DMS53 treated with DMSO at 0.1 percent for 48 hours (cell line): Measurements from ENCODE around the gene LAMTOR4.
A peak's percentile ranks its signal among the peaks of the same experiment; 100 is the strongest.
"Not testable (repeated sequence)": the region's sequence is repeated elsewhere in the genome, so short reads cannot be mapped to it uniquely, and the experiment has no call there.

Experiments
- DNase-seq: peaks from one replicate; lab custom pipeline; 2025; ENCODE audit not compliant: unreplicated experiment; lab: John Stamatoyannopoulos, UW

The LAMTOR4 gene

GRCh38 chr7:100170101-100170897 lies 21.6 kb downstream of the LAMTOR4 start:
- DNase-seq: no peak

- no peak for DNase-seq
Measured at GRCh38 chr7:100171087-100171681, 22.5 kb downstream of the LAMTOR4 start.

- DNase-seq: no peak
Measured at GRCh38 chr7:100171840-100172239, 23.1 kb downstream of the LAMTOR4 start.

DNA sequence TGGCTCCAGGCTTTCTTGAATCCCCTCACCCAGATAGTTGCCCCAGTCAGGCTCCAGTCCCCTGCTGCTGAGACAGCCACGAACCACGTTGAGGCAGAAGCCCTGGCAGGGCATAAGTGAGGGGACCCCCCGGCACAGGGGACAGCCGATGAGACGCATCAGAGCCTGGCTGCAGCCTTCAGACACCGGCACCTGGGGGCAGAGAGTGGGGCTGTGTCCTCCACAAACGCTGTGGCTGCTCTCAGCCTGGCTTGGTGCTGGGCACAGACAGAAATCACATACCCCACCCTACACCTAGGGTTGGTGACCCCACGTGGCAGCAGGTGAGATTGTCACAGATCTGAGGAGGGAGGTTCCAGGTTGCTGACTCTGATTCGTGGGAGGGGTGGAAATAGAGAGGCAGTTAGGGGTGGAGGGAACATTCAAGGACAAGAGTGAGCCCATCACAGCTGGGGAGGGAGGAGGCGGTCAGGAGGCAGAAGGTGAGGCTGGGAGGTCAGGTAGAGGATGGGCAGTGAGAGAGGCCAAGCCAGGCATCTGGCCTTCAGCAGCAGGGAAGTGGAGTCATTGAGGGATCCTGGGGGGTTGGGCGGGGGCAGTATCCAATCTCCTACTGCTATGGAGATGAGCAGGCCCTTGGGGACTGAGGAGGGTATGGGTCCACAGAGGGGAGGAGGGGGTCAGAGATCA lies 25.2 kb downstream of the LAMTOR4 start:
- no peak for DNase-seq

DNA sequence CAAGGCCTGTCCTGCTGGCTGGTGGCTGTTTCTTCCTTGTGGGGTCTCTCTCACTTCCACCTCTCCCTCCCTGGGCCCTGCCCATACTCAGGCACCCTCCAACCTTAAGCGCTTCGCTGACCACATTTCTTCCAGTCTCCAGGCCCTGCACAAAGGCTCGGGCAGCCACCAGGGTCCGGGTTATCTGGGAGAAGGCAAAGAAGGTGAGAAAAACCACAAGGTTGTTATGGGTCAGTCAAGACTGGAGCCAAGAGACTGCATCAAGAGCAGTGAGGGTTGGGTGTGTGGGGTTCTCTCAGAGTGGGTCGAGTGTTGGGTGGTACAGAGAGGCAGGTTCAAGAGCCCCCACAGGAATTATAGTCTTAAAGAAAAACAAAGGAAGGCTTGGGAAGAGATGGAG lies 25.9 kb downstream of the LAMTOR4 start:
- no peak for DNase-seq

DNA sequence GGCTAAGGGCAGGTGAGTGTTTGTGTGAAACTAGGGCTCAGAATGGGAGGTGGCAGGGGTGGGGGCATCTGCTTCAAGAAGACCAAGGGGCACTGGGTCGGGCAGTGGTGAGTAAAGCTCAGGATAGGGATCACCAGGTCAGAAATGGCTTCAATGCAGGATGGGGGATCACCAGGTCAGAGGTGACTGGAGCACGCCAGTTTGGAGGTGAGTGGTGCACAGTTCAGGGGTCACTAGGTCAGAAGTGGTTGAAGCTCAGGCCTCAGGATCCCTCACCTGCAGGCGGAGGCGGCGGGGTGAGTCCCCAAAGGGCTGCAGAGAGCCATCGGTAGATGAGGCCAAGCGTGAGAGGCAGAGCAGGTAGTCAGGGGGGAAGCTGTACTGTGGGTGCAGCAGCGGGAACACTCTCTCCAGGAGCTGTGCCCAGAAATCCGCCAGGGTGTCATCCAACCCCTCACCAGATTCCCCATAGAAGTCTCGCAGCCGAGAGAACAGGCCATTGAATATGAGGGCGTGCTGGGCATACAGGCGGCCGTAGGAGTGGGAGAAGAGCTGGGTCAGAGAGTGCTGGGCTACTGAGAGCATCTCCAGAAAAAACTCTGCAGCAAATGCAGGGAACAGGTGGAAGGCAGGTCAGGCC lies 26.7 kb downstream of the LAMTOR4 start:
- no peak for DNase-seq

- DNase-seq: no peak
Measured at GRCh38 chr7:100176096-100177044, 27.7 kb downstream of the LAMTOR4 start.

GRCh38 chr7:100177045-100178001 lies 28.6 kb downstream of the LAMTOR4 start, which contains the start of the genes GPC2 and STAG3:
Gene GPC2, minus strand, starts transcription at chr7:100177381. Its CDS starts 182 bp downstream, at chr7:100177199.
Gene STAG3, plus strand, starts transcription at chr7:100177918. Its CDS starts 2,639 bp downstream, at chr7:100180557.
- DNase-seq: peak; percentile 94

DNA sequence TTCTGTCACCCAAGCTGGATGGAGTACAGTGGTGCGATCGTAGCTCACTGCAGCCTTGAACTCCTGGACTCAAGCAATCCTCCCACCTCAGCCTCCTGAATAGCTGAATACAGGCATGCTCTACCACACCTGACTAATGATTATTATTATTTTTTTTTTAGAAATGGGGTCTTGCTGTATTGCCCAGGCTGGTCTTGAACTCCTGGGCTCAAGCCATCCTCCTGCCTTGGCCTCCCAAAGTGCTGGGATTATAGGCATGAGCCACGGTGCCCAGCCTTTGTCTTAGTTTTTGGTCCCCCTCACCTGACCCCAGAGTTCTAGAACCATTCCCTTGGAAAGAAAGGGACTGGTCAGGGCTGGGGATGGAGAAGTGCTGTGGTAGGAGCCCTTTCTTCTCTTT lies 31.4 kb downstream of the LAMTOR4 start:
- not testable (repeated sequence) for DNase-seq

DNA sequence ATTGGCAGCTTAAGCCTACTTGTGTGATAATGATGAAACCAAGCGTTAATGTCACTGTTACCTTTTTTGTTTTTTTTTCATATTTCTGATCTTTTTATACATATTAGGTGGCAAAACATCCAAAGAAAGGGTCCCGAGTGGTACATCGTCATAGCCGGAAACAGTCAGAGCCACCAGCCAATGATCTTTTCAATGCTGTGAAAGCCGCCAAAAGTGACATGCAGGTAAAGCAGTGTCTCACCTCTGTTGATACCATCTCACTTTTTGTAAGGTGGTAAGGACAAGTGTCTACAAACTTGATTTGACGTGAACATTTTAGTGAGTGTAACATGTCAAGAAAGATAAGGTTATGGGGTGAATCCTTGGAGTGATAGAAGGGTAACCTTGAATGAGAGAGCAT lies 33.9 kb downstream of the LAMTOR4 start:
- DNase-seq: not testable (repeated sequence)

- DNase-seq: not testable (repeated sequence)
Measured at GRCh38 chr7:100183090-100183489, 34.4 kb downstream of the LAMTOR4 start.

GRCh38 chr7:100185726-100186125 lies 37.0 kb downstream of the LAMTOR4 start:
- no peak for DNase-seq

GRCh38 chr7:100189061-100189460 lies 40.3 kb downstream of the LAMTOR4 start:
- DNase-seq: no peak

DNA sequence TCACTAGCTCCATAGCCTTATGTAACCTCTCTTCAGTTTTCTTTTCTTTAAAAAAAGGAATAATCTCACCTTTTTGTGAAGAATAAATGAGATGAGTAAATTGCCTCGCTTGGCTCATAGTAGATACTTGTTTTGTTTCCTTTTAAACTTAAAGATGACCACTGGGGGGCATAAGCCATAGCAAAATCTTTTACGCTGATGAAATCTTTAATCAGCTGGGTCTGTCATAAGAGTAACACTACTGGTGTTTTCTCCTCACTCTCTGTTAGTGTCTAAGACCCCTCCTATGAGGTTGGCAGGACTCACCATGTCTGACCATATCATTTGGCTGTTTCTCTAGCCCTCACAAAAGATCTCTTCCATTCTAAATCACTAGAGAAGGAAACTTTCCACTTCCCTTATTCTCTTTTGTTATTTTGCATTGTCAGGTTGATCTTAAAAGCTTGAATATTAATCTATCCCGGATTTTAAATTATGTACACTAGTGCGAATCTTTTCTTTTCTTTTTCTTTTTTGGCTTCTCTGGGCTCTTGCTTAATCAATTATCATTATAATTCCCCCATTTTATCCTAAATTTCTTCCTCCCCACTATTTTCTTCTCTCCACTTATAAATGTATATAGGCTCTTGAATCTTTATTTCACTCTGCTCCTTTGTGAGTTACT lies 41.5 kb downstream of the LAMTOR4 start:
- no peak for DNase-seq

- no peak for DNase-seq
Measured at GRCh38 chr7:100191775-100192174, 43.1 kb downstream of the LAMTOR4 start.

DNA sequence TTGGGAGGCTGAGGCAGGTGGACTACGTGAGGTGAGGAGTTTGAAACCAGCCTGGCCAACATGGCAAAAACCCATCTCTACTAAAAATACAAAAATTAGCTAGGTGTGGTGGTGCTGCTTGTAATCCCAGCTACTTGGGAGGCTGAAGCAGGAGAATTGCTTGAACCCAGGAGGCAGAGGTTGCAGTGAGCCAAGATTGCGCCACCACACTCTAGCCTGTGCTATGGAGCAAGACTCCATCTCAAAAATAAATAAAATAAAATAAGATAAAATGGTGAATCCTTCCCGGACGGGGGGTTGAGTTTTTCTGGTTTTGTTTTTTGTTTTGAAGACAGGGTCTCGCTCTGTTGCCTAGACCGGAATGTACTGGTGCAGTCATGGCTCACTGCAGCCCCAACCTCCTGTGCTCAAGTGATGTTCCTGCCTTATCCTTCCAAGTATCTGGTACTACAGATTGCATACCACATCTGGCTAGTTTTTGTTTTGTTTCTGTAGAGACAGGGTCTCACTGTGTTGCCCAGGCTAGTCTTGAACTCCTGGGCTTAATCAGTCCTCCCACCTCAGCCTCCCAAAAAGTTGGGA lies 43.7 kb downstream of the LAMTOR4 start:
- not testable (repeated sequence) for DNase-seq

- DNase-seq: no peak
Measured at GRCh38 chr7:100192969-100193368, 44.3 kb downstream of the LAMTOR4 start.

- DNase-seq: no peak
Measured at GRCh38 chr7:100195222-100195621, 46.5 kb downstream of the LAMTOR4 start.
